Middle frontal gyrus (tissue), 1 donor: ENCODE measurements around the gene THBS2.
"Not testable (repeated sequence)": the region's sequence is repeated elsewhere in the genome, so short reads cannot be mapped to it uniquely, and the experiment has no call there.

Experiments used
- DNase-seq: peaks from one replicate; pipeline ENCODE4 v3.0.0-alpha.2; 2015; ENCODE audit warnings: low spot score; ENCODE audit errors: extremely low spot score

Gene THBS2

GRCh38 chr6:169185692-169186485 is 67.8 kb downstream of the THBS2 start:
- DNase-seq = no peak

GRCh38 chr6:169185011-169185521 is 68.6 kb downstream of the THBS2 start:
- no peak for DNase-seq

GRCh38 chr6:169184419-169184818 is 69.2 kb downstream of the THBS2 start:
- DNase-seq = no peak

GRCh38 chr6:169183233-169183632 is 70.4 kb downstream of the THBS2 start:
- no peak for DNase-seq

- not testable (repeated sequence) for DNase-seq
Measured at GRCh38 chr6:169179831-169180230, 73.8 kb downstream of the THBS2 start.

- DNase-seq = no peak
Measured at GRCh38 chr6:169177516-169178166, 76.0 kb downstream of the THBS2 start.

- DNase-seq = no peak
Measured at GRCh38 chr6:169176361-169176991, 77.2 kb downstream of the THBS2 start.

GRCh38 chr6:169175360-169175887 is 78.2 kb downstream of the THBS2 start:
- no peak for DNase-seq

GRCh38 chr6:169174516-169175359 is 78.9 kb downstream of the THBS2 start:
- no peak for DNase-seq

- DNase-seq = no peak
Measured at GRCh38 chr6:169173532-169174268, 79.9 kb downstream of the THBS2 start.

GRCh38 chr6:169172946-169173345 is 80.7 kb downstream of the THBS2 start:
- DNase-seq = peak; percentile 27

- DNase-seq = no peak
Measured at GRCh38 chr6:169172456-169172855, 81.2 kb downstream of the THBS2 start.

GRCh38 chr6:169171951-169172350 is 81.7 kb downstream of the THBS2 start:
- DNase-seq = no peak

- no peak for DNase-seq
Measured at GRCh38 chr6:169171016-169171415, 82.6 kb downstream of the THBS2 start.

GRCh38 chr6:169170583-169170955 is 83.1 kb downstream of the THBS2 start:
- no peak for DNase-seq

GRCh38 chr6:169169941-169170582 is 83.6 kb downstream of the THBS2 start:
- DNase-seq = no peak

- no peak for DNase-seq
Measured at GRCh38 chr6:169169375-169169774, 84.3 kb downstream of the THBS2 start.

- DNase-seq = no peak
Measured at GRCh38 chr6:169168706-169169105, 84.9 kb downstream of the THBS2 start.

GRCh38 chr6:169168302-169168630 is 85.4 kb downstream of the THBS2 start:
- no peak for DNase-seq
